ENCODE data around the gene TRPM1.

Gene TRPM1

GRCh38 chr15:31082771-31083369 lies 18.7 kb downstream of the TRPM1 start:
- no peaks in the 10 kb centered on the region for H3K27me3 ChIP-seq (ENCODE audit: insufficient read depth, low read length)
- no peak for DNase-seq
- no peak overlapping the region for H2BK5ac ChIP-seq (ENCODE audit: low read depth, low read length, poor library complexity)
- H2AFZ ChIP-seq (ENCODE audit: insufficient read depth, low read length, poor library complexity), result no peak overlapping the region
- no peak overlapping the region for H3K4ac ChIP-seq (ENCODE audit: low read depth, low read length)
- no peak overlapping the region for H2BK120ac ChIP-seq (ENCODE audit: insufficient read depth, low read length, poor library complexity)
- H4K91ac ChIP-seq (ENCODE audit: low read depth, low read length), result no peak overlapping the region
- H4K8ac ChIP-seq (ENCODE audit: low read depth, low read length), result no peak overlapping the region
- H3K36me3 ChIP-seq (ENCODE audit: control insufficient read depth in 1 of 2, insufficient read depth in 2 of 2, low read length in 2 of 2), result no peaks in the 10 kb centered on the region
- no peak overlapping the region for H2AK5ac ChIP-seq (ENCODE audit: low read length)
- no peak overlapping the region for H3K23ac ChIP-seq (ENCODE audit: low read length)
- H4K12ac ChIP-seq (ENCODE audit: low read depth, low read length), result no peak overlapping the region
- no peak overlapping the region for H3K27ac ChIP-seq (ENCODE audit: low read depth, low read length)
- peaks cover 9 to 10% of the 10 kb centered on the region in 2 experiments for H3K4me1 ChIP-seq (ENCODE audit: control insufficient read depth in 1 of 2, insufficient read depth in 2 of 2, low read length in 2 of 2)
- no peak overlapping the region for H3K9ac ChIP-seq (ENCODE audit: low read length)
- no peaks in the 10 kb centered on the region for H3K79me1 ChIP-seq (ENCODE audit: low read length)
- no peak overlapping the region for H3K4me3 ChIP-seq (ENCODE audit: low read depth, low read length)
- no peak overlapping the region for H3K18ac ChIP-seq (ENCODE audit: low read length)
- no CpG with 5 or more reads among the region's 11 CpGs for WGBS (ENCODE audit: extremely low coverage, insufficient coverage, insufficient read length)
- no peaks in the 10 kb centered on the region for H3K9me3 ChIP-seq (ENCODE audit: insufficient read depth, low read depth, low read length)
- no peak overlapping the region for H3K14ac ChIP-seq (ENCODE audit: low read length)
- H3K4me2 ChIP-seq (ENCODE audit: low read length), result no peak overlapping the region
- no peaks in the 10 kb centered on the region for H3K79me2 ChIP-seq (ENCODE audit: control insufficient read depth, insufficient read depth, low read length, poor library complexity)
- H2BK12ac ChIP-seq (ENCODE audit: low read length), result no peak overlapping the region

- Histone ChIP-seq H2BK5ac (ENCODE audit: low read depth, low read length, poor library complexity) (no peak overlapping the region), H4K12ac (ENCODE audit: low read depth, low read length) (no peak overlapping the region), H4K8ac (ENCODE audit: low read depth, low read length) (no peak overlapping the region), H3K14ac (ENCODE audit: low read length) (no peak overlapping the region), H2BK120ac (ENCODE audit: insufficient read depth, low read length, poor library complexity) (no peak overlapping the region), H2BK12ac (ENCODE audit: low read length) (no peak overlapping the region), H3K27me3 (ENCODE audit: insufficient read depth, low read length) (no peaks in the 10 kb centered on the region), H3K18ac (ENCODE audit: low read length) (no peak overlapping the region), H3K9ac (ENCODE audit: low read length) (no peak overlapping the region), H3K9me3 (ENCODE audit: insufficient read depth, low read depth, low read length) (peaks cover 3% of the 10 kb centered on the region), H4K91ac (ENCODE audit: low read depth, low read length) (no peak overlapping the region), H3K4ac (ENCODE audit: low read depth, low read length) (no peak overlapping the region), H3K36me3 (ENCODE audit: control insufficient read depth in 1 of 2, insufficient read depth in 2 of 2, low read length in 2 of 2) (no peaks in the 10 kb centered on the region), H3K79me1 (ENCODE audit: low read length) (no peaks in the 10 kb centered on the region), H2AFZ (ENCODE audit: insufficient read depth, low read length, poor library complexity) (no peak overlapping the region), H3K23ac (ENCODE audit: low read length) (no peak overlapping the region), H3K79me2 (ENCODE audit: control insufficient read depth, insufficient read depth, low read length, poor library complexity) (no peaks in the 10 kb centered on the region), H3K27ac (ENCODE audit: low read depth, low read length) (no peak overlapping the region), H3K4me1 (ENCODE audit: control insufficient read depth in 1 of 2, insufficient read depth in 2 of 2, low read length in 2 of 2) (peaks cover 9 to 10% of the 10 kb centered on the region in 2 experiments), H2AK5ac (ENCODE audit: low read length) (no peak overlapping the region), H3K4me2 (ENCODE audit: low read length) (no peak overlapping the region), H3K4me3 (ENCODE audit: low read depth, low read length) (no peak overlapping the region)
- no peak for DNase-seq
- whole genome bisulfite sequencing (ENCODE audit: extremely low coverage, insufficient coverage, insufficient read length), result no CpG with 5 or more reads among the region's 6 CpGs
Measured at GRCh38 chr15:31081588-31082250, 19.8 kb downstream of the TRPM1 start.

- Histone ChIP-seq H4K8ac (ENCODE audit: low read depth, low read length) (no peak overlapping the region), H3K9me3 (ENCODE audit: insufficient read depth, low read depth, low read length) (peaks cover 3% of the 10 kb centered on the region), H3K27me3 (ENCODE audit: insufficient read depth, low read length) (no peaks in the 10 kb centered on the region), H2AK5ac (ENCODE audit: low read length) (no peak overlapping the region), H3K14ac (ENCODE audit: low read length) (no peak overlapping the region), H3K4ac (ENCODE audit: low read depth, low read length) (no peak overlapping the region), H2BK120ac (ENCODE audit: insufficient read depth, low read length, poor library complexity) (peak overlapping the region; percentile 10), H2AFZ (ENCODE audit: insufficient read depth, low read length, poor library complexity) (peak overlapping the region; percentile 50), H3K23ac (ENCODE audit: low read length) (no peak overlapping the region), H3K79me2 (ENCODE audit: control insufficient read depth, insufficient read depth, low read length, poor library complexity) (no peaks in the 10 kb centered on the region), H4K91ac (ENCODE audit: low read depth, low read length) (peak overlapping the region; percentile 58), H2BK12ac (ENCODE audit: low read length) (no peak overlapping the region), H3K4me2 (ENCODE audit: low read length) (no peak overlapping the region), H3K79me1 (ENCODE audit: low read length) (no peaks in the 10 kb centered on the region), H3K18ac (ENCODE audit: low read length) (no peak overlapping the region), H3K27ac (ENCODE audit: low read depth, low read length) (no peak overlapping the region), H3K36me3 (ENCODE audit: control insufficient read depth in 1 of 2, insufficient read depth in 2 of 2, low read length in 2 of 2) (no peaks in the 10 kb centered on the region), H3K4me3 (ENCODE audit: low read depth, low read length) (no peak overlapping the region), H2BK5ac (ENCODE audit: low read depth, low read length, poor library complexity) (no peak overlapping the region), H3K4me1 (ENCODE audit: control insufficient read depth in 1 of 2, insufficient read depth in 2 of 2, low read length in 2 of 2) (peaks cover 9 to 10% of the 10 kb centered on the region in 2 experiments), H3K9ac (ENCODE audit: low read length) (no peak overlapping the region), H4K12ac (ENCODE audit: low read depth, low read length) (no peak overlapping the region)
- no peak for DNase-seq
- no CpG with 5 or more reads among the region's 11 CpGs for WGBS (ENCODE audit: extremely low coverage, insufficient coverage, insufficient read length)
Measured at GRCh38 chr15:31081056-31081455, 20.5 kb downstream of the TRPM1 start.

- Histone ChIP-seq H2BK5ac (ENCODE audit: low read depth, low read length, poor library complexity) (no peak overlapping the region), H4K91ac (ENCODE audit: low read depth, low read length) (peak overlapping the region; percentile 58), H4K12ac (ENCODE audit: low read depth, low read length) (no peak overlapping the region), H3K79me2 (ENCODE audit: control insufficient read depth, insufficient read depth, low read length, poor library complexity) (no peaks in the 10 kb centered on the region), H4K8ac (ENCODE audit: low read depth, low read length) (no peak overlapping the region), H3K14ac (ENCODE audit: low read length) (no peak overlapping the region), H3K36me3 (ENCODE audit: control insufficient read depth in 1 of 2, insufficient read depth in 2 of 2, low read length in 2 of 2) (no peaks in the 10 kb centered on the region), H2AK5ac (ENCODE audit: low read length) (no peak overlapping the region), H3K18ac (ENCODE audit: low read length) (no peak overlapping the region), H2BK12ac (ENCODE audit: low read length) (no peak overlapping the region), H3K4me3 (ENCODE audit: low read depth, low read length) (no peak overlapping the region), H3K4me2 (ENCODE audit: low read length) (peak overlapping the region; percentile 53), H3K4ac (ENCODE audit: low read depth, low read length) (no peak overlapping the region), H3K9me3 (ENCODE audit: insufficient read depth, low read depth, low read length) (peaks cover 3% of the 10 kb centered on the region), H3K27ac (ENCODE audit: low read depth, low read length) (no peak overlapping the region), H2AFZ (ENCODE audit: insufficient read depth, low read length, poor library complexity) (peak overlapping the region; percentile 50), H3K23ac (ENCODE audit: low read length) (no peak overlapping the region), H2BK120ac (ENCODE audit: insufficient read depth, low read length, poor library complexity) (peak overlapping the region; percentile 10), H3K4me1 (ENCODE audit: control insufficient read depth in 1 of 2, insufficient read depth in 2 of 2, low read length in 2 of 2) (peaks cover 9 to 10% of the 10 kb centered on the region in 2 experiments), H3K27me3 (ENCODE audit: insufficient read depth, low read length) (no peaks in the 10 kb centered on the region), H3K79me1 (ENCODE audit: low read length) (no peaks in the 10 kb centered on the region), H3K9ac (ENCODE audit: low read length) (no peak overlapping the region)
- DNase-seq, result peak; percentile 58 to 60
- WGBS (ENCODE audit: extremely low coverage, insufficient coverage, insufficient read length), result no CpG with 5 or more reads among the region's 26 CpGs
Measured at GRCh38 chr15:31080591-31081014, 20.9 kb downstream of the TRPM1 start.
